T-helper 17 cell (primary cell): ENCODE measurements around the gene SOX9. TPM values are rescaled to one million over a fixed set of nuclear protein-coding genes. Genes with fewer than 3 reads are reported as not detected.

Experiments
- ATAC-seq: fragments of 150-1000 bp; cut with Tn5 transposase; 2 replicates; pipeline ENCODE4 v1.10.0; 2021; ENCODE audit warnings: mild to moderate bottlenecking, moderate library complexity
- DNase-seq, 3 donors: peaks; one replicate each; pipeline versions ENCODE4 v3.0.0 to v3.0.0-alpha.2; 2020 to 2021
- H3K9me3 ChIP-seq: one replicate; pipeline ENCODE4 v1.7.0; 2013; ENCODE audit warnings: low read length, mild to moderate bottlenecking; ENCODE audit not compliant: control insufficient read depth, poor library complexity, severe bottlenecking
- H3K27ac Mint-ChIP-seq: one replicate; pipeline ENCODE4 v1.8.0; 2022; ENCODE audit warnings: mild to moderate bottlenecking, moderate library complexity, mixed read lengths
- H3K27me3 Mint-ChIP-seq: one replicate; pipeline ENCODE4 v1.8.0; 2022; ENCODE audit warnings: mixed read lengths
- H3K36me3 Mint-ChIP-seq: one replicate; pipeline ENCODE4 v1.8.0; 2022; ENCODE audit warnings: low read depth, mixed read lengths
- H3K4me1 Mint-ChIP-seq: one replicate; pipeline ENCODE4 v1.8.0; 2022; ENCODE audit warnings: mild to moderate bottlenecking, mixed read lengths
- H3K4me3 Mint-ChIP-seq: one replicate; pipeline ENCODE4 v1.8.0; 2022; ENCODE audit warnings: mild to moderate bottlenecking, moderate library complexity, mixed read lengths
- total RNA-seq, 4 donors: library from RNA in 2 of 4; stranded (reverse) in 2 of 4; gene quantifications; one replicate each; pipeline ENCODE4 v1.2.3 and lab custom pipeline; 2022 to 2026

Gene SOX9
- total RNA-seq, 2 donors from 2014 or later: not detected

GRCh38 chr17:72116661-72117521 is 3.9 kb upstream of the SOX9 start:
- DNase-seq: no peak
- Mint-ChIP-seq H3K36me3 (peaks cover 3% of the 10 kb centered on the region), H3K4me3 (peak overlapping the region; percentile 68), H3K27ac (no peak overlapping the region), H3K27me3 (peaks cover 69% of the 10 kb centered on the region), H3K4me1 (peaks cover 5% of the 10 kb centered on the region)
- no peaks in the 10 kb centered on the region for H3K9me3 ChIP-seq
- no peak for ATAC-seq

GRCh38 chr17:72117535-72118334 is 3.1 kb upstream of the SOX9 start:
- H3K36me3 Mint-ChIP-seq: peaks cover 4% of the 10 kb centered on the region
- no peak overlapping the region for H3K4me3 Mint-ChIP-seq
- H3K9me3 ChIP-seq: no peaks in the 10 kb centered on the region
- no peak overlapping the region for H3K27ac Mint-ChIP-seq
- peaks cover 5% of the 10 kb centered on the region for H3K4me1 Mint-ChIP-seq
- peaks cover 68% of the 10 kb centered on the region for H3K27me3 Mint-ChIP-seq
- DNase-seq (no peak), ATAC-seq (no peak)

- Mint-ChIP-seq H3K27ac (no peak overlapping the region), H3K36me3 (peaks cover 8% of the 10 kb centered on the region), H3K4me1 (peaks cover 9% of the 10 kb centered on the region), H3K27me3 (peaks cover 72% of the 10 kb centered on the region), H3K4me3 (peak overlapping the region; percentile 55)
- no peak for DNase-seq
- no peak for ATAC-seq
- no peaks in the 10 kb centered on the region for H3K9me3 ChIP-seq
Observed at GRCh38 chr17:72118335-72119076, 2.3 kb upstream of the SOX9 start.

GRCh38 chr17:72119077-72119872 is 1.5 kb upstream of the SOX9 start:
- Mint-ChIP-seq H3K36me3 (peaks cover 10% of the 10 kb centered on the region), H3K27ac (no peak overlapping the region), H3K4me3 (peak overlapping the region; percentile 39), H3K27me3 (peaks cover 69% of the 10 kb centered on the region), H3K4me1 (peaks cover 11% of the 10 kb centered on the region)
- ATAC-seq (no peak), DNase-seq (no peak)
- H3K9me3 ChIP-seq: no peaks in the 10 kb centered on the region

GRCh38 chr17:72119873-72120641 is 763 bp upstream of the SOX9 start:
- H3K27me3 Mint-ChIP-seq: peaks cover 69% of the 10 kb centered on the region
- peak overlapping the region; percentile 39 for H3K4me3 Mint-ChIP-seq
- no peak overlapping the region for H3K27ac Mint-ChIP-seq
- DNase-seq: no peak
- no peaks in the 10 kb centered on the region for H3K9me3 ChIP-seq
- peaks cover 10% of the 10 kb centered on the region for H3K36me3 Mint-ChIP-seq
- H3K4me1 Mint-ChIP-seq: peaks cover 11% of the 10 kb centered on the region
- ATAC-seq: no peak

GRCh38 chr17:72121164-72122009 is 567 bp downstream of the SOX9 start:
- DNase-seq (no peak), ATAC-seq (no peak)
- Mint-ChIP-seq H3K4me3 (peak overlapping the region; percentile 58), H3K36me3 (peaks cover 10% of the 10 kb centered on the region), H3K27me3 (peaks cover 58% of the 10 kb centered on the region), H3K27ac (no peak overlapping the region), H3K4me1 (peaks cover 8% of the 10 kb centered on the region)
- no peaks in the 10 kb centered on the region for H3K9me3 ChIP-seq

- peaks cover 10% of the 10 kb centered on the region for H3K36me3 Mint-ChIP-seq
- H3K27ac Mint-ChIP-seq: no peak overlapping the region
- no peak for ATAC-seq
- H3K4me1 Mint-ChIP-seq: peaks cover 6% of the 10 kb centered on the region
- H3K27me3 Mint-ChIP-seq: peaks cover 50% of the 10 kb centered on the region
- no peaks in the 10 kb centered on the region for H3K9me3 ChIP-seq
- peak overlapping the region; percentile 58 for H3K4me3 Mint-ChIP-seq
- DNase-seq: no peak
Observed at GRCh38 chr17:72122010-72122764, 1.4 kb downstream of the SOX9 start.

GRCh38 chr17:72122765-72123529 is 2.1 kb downstream of the SOX9 start:
- ATAC-seq (no peak), DNase-seq (no peak)
- no peak overlapping the region for H3K27ac Mint-ChIP-seq
- no peaks in the 10 kb centered on the region for H3K9me3 ChIP-seq
- H3K4me3 Mint-ChIP-seq: peak overlapping the region; percentile 22
- H3K36me3 Mint-ChIP-seq: peaks cover 9% of the 10 kb centered on the region
- H3K27me3 Mint-ChIP-seq: peaks cover 42% of the 10 kb centered on the region
- H3K4me1 Mint-ChIP-seq: peaks cover 6% of the 10 kb centered on the region

- Mint-ChIP-seq H3K4me3 (peak overlapping the region; percentile 19), H3K27ac (no peak overlapping the region)
Observed at GRCh38 chr17:72123530-72124437, 3.0 kb downstream of the SOX9 start.

GRCh38 chr17:72124438-72124775 is 3.6 kb downstream of the SOX9 start:
- H3K9me3 ChIP-seq: no peaks in the 10 kb centered on the region
- ATAC-seq: no peak
- no peak overlapping the region for H3K4me3 Mint-ChIP-seq
- H3K27ac Mint-ChIP-seq: no peak overlapping the region
- H3K27me3 Mint-ChIP-seq: peaks cover 34% of the 10 kb centered on the region
- H3K4me1 Mint-ChIP-seq: peaks cover 6% of the 10 kb centered on the region
- DNase-seq: no peak
- H3K36me3 Mint-ChIP-seq: peaks cover 8% of the 10 kb centered on the region

More at GRCh38 chr17:72123530-72124437, 3.0 kb downstream of the SOX9 start:
- peaks cover 6% of the 10 kb centered on the region for H3K4me1 Mint-ChIP-seq
- no peaks in the 10 kb centered on the region for H3K9me3 ChIP-seq
- DNase-seq: no peak
- peaks cover 8% of the 10 kb centered on the region for H3K36me3 Mint-ChIP-seq
- peaks cover 35% of the 10 kb centered on the region for H3K27me3 Mint-ChIP-seq
- ATAC-seq: no peak
